GM12872 (cell line): Measurements from ENCODE around the gene SNED1.

ENCODE experiments used
- TF ChIP-seq, protein P1 (sequence below): IDR thresholded peaks from 3 replicates; pipeline ENCODE4 v1.5.1; 2011; ENCODE audit warnings: low read depth, mild to moderate bottlenecking, low read length, moderate library complexity; ENCODE audit not compliant: insufficient read depth

Gene SNED1

DNA sequence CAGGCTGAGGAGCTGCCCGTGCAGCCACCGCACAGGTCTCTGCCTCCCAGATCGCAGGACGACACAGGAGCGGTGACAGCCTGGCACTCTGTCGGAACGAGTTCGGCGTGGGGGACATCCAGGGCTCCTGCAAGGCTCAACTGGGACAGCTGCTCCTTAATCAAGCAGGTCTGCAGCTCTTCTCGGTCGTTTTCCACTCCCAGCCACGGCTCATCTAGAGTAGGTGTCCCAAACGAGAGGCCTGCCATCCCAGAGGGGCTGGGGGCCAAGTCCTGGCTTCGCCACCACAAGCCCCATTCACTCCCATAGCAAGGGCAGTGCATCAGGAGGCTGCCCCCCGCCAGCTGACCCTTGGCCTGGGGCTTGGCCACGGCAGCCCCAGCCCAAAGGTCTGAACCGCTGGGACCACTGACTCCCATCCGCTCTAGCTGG, 128.4 kb downstream of the SNED1 start:
- TF ChIP-seq, protein P1, sequence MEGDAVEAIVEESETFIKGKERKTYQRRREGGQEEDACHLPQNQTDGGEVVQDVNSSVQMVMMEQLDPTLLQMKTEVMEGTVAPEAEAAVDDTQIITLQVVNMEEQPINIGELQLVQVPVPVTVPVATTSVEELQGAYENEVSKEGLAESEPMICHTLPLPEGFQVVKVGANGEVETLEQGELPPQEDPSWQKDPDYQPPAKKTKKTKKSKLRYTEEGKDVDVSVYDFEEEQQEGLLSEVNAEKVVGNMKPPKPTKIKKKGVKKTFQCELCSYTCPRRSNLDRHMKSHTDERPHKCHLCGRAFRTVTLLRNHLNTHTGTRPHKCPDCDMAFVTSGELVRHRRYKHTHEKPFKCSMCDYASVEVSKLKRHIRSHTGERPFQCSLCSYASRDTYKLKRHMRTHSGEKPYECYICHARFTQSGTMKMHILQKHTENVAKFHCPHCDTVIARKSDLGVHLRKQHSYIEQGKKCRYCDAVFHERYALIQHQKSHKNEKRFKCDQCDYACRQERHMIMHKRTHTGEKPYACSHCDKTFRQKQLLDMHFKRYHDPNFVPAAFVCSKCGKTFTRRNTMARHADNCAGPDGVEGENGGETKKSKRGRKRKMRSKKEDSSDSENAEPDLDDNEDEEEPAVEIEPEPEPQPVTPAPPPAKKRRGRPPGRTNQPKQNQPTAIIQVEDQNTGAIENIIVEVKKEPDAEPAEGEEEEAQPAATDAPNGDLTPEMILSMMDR, result no peak

DNA sequence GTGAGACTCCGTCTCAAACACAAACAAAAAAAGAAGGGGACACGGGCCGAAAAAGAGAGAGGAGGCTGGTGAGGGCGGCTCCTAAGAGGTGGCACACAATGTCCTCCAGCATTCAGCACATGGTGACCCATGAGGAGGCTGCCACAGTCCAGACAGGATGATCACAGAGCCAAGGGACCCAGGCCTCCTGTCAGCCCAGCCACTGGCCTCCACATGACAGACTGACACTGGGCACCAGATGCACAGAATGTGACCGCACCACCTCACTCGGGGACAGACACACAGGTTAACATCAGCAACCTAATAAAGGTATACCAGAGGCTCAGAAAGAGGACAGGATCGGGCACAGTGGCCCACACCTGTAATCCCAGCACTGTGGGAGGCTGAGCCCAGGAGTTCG, 129.8 kb downstream of the SNED1 start:
- TF ChIP-seq, protein P1, result no peak

DNA sequence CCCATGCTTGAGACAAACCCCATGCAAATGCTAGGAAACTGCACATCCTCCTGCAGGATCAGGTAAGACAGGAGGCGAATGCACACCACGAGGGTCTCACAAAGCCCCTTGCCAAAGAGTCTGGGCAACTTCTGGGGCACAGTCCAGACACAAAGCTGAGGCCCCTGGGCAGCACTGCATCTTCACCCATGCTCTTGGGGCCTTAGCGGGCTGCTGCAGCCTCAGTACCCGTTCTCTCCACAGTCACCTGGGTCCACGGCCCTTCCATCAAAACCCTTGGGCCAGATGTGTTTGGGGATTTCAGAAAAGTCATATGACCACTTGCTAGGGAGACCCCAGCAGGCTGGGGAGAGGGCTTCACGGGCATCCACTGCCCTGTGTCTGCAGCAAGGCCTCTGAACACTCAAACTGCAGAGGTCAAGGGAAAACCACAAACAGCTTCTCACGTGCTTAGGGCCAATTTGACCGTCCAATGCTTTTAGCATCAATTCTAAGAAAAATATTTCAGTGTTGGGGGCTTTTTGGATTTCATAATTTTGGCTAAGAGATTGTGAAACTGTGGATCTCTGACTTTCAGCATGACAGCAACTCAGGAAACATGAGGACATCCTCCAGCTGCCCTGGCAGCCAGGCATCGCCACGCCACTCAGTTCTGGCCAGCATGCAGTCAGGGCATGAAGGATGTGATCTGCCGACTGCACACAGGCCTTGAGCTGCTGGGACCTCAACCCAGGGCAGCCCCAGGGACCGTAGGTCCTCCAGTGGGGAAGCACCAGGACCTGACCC, 130.9 kb downstream of the SNED1 start:
- TF ChIP-seq, protein P1, result no peak

DNA sequence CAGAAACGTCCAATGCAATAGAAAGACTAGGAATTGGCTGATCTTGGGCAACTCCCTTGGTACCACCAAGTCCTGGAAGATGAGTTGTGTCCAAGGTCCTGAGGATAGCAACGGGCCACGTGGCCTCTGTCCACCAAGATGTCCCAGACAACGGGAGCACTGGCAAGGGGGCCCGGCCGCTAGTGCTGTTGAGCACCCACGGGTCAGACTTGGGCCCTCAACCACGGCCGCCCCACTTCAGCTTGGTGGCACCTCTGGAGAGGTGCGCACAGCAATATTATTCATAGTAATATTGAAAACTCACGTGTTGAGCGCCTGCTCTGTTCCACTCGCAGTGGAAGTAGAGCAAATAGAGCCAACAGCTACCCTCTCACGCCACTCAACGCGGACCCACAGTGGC, 131.9 kb downstream of the SNED1 start:
- TF ChIP-seq, protein P1, result no peak

DNA sequence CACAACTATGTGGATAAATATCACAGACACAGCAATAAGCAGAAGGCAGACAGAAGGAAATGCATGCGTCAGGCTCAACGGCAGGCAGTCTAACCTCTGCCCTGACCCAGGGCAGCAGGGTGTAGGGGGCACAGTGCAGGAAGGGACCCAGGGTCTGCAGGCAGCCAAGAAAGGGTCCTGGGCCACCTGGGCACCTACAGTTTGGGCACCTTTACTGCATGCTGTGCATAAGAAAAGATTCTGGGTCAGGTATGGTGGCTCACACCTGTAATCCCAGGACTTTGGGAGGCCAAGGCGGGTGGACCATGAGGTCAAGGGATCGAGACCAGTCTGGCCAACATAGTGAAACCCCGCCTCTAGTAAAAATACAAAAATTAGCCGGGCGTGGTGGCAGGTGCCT, 133.1 kb downstream of the SNED1 start:
- TF ChIP-seq, protein P1, result no peak

DNA sequence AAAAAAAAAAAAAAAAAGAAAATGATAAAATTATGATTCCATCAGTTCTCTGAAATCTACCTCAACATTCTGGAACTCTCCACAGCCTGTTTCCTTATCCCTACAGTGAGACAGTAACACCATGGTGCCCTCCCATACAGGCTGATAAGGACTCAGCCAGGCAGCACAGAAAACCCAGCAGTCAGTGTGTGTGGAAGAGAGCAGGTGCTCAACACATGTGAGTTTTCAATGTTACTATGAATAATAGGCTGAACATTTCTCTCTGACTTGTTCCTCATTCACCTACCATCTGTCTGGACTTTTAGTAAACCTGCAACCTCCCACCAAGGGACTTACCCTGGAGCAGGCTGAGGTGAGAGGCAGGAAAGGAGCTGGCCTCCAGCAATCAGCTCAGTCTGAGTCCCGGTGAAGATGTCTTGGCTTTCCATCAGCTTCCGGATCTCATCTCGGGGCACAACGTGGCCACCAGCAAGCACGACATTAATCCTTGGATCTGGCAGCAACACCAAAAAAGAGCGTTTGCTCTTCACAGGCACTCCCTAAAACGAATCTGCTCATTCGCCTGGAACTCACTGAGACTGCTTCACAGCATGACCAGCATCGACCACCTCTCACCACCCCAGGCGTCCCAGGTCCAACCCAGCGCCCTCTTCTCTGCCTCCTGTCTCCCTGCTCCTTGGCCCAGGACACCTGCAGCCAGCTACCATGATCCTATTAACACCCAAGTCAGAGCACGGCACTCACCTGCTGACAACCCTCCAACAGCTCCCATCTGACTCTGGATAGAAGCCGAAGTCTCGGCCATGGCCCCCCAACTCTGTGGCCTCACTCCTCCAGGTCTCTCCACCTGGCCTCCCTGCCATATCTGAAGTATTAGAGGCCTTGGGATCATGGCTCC, 134.4 kb downstream of the SNED1 start:
- TF ChIP-seq, protein P1, result no peak

DNA sequence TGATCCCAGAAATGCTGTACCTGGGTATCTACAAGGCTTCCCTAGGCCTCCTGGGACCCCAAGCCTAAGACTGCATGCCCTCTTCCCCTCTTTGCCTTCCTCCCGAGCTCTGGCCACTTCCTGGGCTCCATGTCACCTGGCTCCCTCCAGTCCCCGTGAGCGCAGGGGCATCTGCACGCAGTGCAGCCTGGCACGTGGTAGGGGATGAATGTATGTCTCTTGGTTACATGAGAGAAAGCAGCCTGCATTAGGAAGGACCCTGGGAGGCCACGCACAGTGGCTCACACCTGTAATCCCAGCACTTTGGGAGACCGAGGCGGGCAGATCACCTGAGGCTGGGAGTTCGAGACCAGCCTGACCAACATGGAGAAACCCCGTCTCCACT, 135.0 kb downstream of the SNED1 start:
- TF ChIP-seq, protein P1, result no peak
